GM19328 (cell line): ENCODE data around the gene CEP63.

ENCODE experiments used
- ATAC-seq: cut with Tn5 transposase; IDR thresholded peaks from one replicate; pipeline ENCODE4 v1.9.1; 2021; ENCODE audit warnings: mild to moderate bottlenecking, moderate library complexity; ENCODE audit not compliant: unreplicated experiment

The CEP63 gene

DNA sequence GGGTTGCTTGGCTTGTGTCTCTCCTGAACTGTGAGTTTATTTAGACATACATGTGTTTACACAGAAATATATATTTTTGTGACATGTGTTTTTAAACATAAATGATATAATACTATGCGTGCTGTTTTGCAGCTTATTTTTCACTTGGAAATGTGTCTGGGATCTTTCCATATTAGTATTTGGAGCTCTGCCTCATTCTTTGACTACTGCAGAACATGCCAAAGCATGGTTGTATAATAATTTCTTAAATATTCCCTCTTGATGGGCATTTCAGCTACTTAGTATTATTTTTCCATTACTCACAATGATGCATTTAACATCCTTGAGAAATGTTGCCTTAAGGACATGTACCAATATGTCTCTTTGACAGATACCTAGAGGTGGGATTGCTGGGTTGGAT, 19.5 kb upstream of the CEP63 start:
- ATAC-seq = no peak

- ATAC-seq = no peak
These were observed 17.3 kb upstream of the CEP63 start for GRCh38 chr3:134468519-134468918.

DNA sequence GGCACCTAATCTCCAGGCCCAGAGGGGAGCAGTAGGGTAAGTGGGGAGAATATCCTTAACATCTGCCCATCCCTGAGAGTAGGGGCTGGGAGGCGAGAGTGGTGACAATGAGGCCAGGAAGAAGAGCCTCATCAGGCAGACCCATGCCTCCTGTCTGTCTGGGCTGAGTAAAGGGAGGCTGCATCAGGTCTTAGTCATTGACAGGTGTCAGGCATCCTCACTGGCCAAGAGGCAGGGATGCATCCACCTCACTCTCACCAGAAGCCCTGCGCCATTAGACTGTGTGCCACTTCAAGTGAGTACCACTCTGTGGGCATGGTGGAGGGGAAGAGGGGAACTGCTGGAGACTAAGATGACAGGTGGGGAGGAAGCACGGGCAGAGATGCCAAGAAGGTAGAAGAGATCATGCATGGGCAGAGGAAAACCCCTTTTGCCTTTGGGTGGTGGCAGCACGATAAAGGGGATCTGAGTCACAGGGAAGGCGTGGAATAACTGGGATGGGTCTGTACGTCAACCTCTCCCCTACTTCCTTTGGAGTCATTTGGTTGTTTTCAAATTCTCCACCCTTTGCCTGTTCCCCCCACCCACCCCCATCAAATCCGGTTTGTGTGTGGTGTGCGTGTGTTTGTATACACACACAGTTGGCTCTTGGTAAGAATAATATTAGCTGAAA, 14.2 kb upstream of the CEP63 start:
- no peak for ATAC-seq

DNA sequence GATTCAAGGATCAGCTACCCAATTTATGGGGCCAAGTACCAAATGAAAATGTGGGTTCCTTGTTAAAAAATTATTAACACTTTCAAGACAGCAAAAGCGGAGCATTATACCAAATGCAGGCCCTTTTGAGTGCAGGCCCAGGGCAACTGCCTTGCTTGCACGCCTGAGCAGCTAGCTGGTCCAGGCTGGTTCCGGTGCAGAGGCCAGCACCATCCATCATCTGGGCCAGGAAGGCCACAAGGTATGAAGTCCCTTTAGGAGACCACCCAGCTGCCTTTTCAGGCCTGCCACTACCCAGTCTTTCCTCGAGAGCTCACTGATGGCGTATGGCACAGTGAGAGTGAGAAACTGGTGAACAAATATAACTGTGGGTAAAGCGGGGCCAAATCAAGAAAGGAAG, 13.0 kb upstream of the CEP63 start:
- no peak for ATAC-seq

GRCh38 chr3:134473868-134474546, 11.8 kb upstream of the CEP63 start:
- ATAC-seq = no peak

- ATAC-seq = no peak
These were observed 10.9 kb upstream of the CEP63 start for GRCh38 chr3:134474956-134475355.

GRCh38 chr3:134476306-134476705, 9.6 kb upstream of the CEP63 start:
- no peak for ATAC-seq

DNA sequence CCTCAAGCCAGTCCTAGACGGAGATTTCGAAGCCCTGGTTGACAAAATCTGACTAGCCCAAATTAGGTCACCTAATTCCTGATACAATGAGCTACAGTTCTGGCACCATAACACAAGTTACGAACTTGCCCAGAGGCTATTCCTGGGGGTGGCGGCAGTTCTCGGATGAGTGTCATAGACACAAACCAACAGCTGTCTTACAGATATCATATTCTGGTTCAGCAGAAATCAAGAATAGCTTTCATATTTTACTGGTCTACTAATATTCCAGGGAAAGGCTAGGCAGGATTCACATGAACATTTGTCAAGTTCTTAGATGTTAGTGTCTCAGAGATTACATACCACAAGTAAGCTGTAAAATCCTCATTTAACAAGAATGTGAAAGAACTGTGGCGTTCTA, 8.9 kb upstream of the CEP63 start:
- no peak for ATAC-seq

DNA sequence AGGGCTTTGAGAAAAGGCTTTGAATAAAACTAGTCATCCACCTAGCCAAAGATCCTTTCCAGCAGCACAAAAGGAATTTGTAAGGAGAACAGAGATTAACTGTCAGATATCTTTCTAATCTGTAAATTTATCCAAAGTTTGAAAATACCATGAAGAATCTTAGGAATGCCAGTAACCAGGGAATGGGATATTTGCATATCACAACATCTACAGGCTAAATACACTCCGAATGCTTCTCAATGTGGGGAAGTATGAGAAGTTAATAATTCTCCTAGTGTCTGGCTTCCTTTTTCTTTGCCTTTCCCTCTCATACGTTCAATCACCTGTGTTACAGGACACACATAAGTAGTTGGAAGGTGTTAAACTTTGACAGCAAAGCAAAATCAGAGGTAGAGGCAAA, 7.9 kb upstream of the CEP63 start:
- ATAC-seq = no peak

- no peak for ATAC-seq
These were observed 5.3 kb upstream of the CEP63 start for GRCh38 chr3:134480546-134480945.

DNA sequence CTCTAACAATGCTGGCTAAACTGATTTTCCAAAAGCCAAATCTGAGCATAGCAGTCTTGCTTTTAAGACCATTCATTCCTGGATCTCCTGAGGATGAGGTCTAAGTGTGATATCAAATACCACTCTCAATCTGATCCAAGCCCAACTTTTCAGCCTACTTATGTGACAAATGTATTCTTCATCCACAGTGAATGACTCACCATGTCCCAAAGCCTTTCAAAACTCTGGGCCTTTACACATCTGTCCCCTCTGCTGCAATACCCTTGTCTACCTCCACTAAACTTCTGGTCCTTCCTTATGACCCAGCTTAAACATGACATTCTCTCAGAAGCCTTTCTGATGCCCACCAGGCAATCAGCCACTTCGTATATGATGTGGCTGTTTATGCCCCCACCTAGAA, 4.7 kb upstream of the CEP63 start:
- no peak for ATAC-seq

DNA sequence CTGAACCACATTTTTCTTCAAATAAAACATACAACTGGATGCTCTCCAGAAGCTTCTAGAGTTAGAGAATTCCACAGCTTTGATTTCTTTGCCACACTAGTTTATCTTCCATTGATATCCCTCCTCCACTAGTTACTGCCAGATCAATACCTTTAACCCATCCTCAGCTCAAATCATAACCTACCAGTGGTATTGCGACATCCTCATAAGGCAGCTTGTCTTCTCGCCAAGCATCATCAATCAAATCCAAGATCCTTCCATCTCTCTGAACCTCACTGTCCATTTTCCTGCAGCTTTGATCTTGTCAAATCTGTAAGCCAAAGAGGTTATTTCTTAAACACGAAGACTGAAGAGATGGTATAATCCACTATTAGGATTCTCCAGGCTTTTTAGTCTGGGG, 3.2 kb upstream of the CEP63 start:
- ATAC-seq = no peak

DNA sequence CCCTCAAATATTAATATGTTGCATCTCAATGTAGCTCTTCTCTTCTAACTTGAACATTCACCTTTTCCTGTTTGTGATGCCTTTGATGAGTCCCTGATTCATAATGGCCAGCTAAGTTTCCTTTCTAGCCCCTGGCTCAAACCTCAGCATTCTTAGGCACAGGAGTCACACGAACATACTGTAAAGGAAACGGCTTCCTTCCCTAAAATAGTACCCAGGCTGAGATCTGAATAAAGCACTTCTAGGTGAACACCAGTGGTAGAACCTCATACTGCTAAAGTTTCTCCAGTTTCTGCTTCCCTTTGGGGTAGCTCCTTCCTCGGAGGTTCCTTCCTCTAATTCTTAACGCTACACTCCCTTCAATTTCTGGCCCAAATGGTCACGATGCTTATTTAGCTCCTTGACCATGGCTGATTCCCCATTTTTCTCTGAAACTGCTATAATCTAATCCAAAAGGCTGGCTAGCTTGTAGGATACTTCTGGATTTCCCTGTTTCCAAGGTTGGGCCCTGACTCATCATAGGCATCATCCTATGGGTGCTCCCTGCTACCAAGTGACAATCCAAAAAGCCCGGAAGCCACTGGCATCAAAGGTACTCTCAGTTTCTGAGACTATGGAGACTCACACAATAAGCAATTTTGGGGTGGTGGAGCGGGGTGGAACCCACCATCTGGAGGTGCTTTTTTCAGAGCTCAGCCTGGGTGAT, 2.5 kb upstream of the CEP63 start:
- no peak for ATAC-seq

DNA sequence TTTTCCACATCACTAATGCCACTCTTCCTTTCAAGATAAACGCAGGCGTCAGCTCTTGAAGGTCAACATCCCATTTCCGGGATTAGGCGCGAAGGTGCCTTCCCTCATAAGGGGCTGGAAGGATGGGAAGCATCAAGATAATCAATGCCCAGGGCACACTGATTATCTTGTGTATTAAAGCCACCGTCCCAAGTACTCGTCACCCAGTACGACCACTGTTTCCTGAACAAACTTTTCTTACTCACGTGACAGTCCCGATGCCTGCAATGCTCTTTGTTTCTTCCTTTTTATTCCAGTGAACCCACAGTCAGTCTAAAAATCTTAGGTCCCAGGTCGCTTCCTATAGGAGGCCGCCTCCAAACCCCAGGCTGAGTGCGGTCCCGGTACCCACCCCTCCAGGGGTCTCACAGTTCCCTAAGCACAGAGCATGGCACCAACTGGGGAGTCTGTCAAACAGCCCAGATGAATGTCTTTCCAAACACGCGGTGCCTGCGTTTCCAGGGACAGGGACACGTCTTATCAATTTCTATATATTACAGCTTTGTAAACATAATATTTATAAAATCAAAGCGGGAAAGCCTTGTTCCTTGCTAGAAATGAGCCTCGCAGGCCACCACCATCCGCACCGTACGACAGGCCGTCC, 661 bp upstream of the CEP63 start:
- ATAC-seq = peak; percentile 2

DNA sequence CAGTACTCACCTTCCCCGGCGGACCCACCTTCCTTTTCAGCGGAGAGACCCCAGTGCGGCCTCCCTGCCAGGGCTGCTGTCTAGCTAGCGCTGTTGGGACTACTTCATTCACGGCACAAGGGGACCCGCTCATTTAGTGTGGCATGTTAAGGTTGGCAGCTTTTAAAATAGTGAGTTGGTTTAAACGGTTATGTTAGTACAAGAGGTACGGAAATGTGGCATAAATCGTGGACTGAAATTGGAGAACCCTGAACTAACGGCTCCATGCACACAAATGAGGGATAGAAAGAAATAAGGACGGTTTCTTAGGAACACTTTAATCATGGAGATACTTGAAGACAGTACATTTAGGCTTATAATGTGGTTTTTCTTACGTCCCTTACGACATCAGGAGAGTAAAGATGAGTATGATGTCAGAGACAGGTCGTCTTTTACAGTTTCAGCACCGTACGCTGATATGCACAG, 752 bp downstream of the CEP63 start:
- peak; percentile 9 for ATAC-seq

DNA sequence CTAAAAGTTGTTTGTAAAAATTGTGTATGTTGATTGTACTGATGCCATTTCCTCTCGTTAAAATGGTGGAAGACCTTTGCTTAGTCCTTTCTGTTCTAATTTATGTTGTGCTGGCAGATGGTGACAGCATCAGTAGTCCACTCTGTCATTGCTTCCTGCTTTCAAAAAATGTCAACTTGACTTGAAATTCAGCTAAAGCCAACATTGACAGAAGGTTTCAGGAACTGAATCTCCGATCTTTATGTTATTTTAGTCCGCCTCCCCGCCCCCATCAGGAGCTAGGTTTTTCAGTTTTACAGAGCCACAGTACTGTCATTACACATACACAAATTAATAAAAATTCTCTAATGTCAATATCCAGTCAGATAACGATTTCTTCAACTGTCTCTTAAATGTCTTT, 1.5 kb downstream of the CEP63 start:
- ATAC-seq = no peak

DNA sequence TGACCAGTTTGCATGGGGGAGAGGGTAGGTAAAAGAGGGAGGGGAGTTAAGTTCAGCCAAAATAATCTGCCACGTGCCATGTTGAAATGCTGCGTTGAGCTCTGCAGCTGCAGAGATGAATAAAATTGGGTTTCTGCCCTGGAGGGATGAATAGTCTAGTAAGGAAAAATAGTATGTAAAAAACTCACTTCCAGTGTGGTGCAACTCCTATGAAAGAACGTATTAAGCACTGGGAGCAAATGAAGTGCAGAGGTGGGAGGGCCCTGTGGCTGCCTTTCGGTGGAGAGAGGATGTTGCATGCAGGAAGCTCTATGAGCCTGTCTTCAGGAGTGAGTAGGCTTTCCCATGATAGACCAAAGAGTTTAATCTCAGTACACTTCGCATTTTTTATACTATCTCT, 8.6 kb downstream of the CEP63 start:
- ATAC-seq = no peak

GRCh38 chr3:134495980-134496379, 10.1 kb downstream of the CEP63 start:
- no peak for ATAC-seq

DNA sequence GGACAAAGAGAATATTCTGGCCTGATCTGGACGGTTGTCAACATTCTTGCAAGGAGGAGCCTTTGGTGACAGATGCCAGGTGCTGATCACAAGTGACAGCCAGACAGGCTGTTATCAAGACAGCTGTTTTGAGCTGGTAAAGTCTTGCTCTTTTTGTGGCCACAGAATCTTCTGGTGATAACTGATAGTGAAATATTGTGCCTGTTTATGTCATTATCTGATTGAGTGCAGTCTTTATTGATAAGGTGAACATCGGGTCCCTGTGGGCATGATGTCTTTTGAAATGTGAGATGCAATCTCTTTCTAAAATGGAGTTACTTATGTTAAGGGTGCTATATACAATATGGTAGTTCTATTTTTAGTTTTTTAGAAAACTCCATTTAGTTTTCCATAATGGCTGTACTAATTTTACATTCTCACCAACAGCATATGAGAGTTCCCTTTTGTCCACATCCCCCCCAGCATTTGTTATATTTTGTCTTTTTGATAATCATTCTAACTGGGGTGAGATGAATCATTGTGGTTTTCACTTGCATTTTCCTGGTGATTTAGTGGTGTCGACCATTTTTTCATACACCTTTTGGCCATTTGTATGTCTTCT, 10.7 kb downstream of the CEP63 start:
- no peak for ATAC-seq

- ATAC-seq = no peak
These were observed 17.4 kb downstream of the CEP63 start for GRCh38 chr3:134503266-134503665.

- no peak for ATAC-seq
These were observed 18.3 kb downstream of the CEP63 start for GRCh38 chr3:134504132-134504531.
